ENCODE data around the gene SCPEP1.

GRCh38 chr17:57044976-57045867, 67.3 kb downstream of the SCPEP1 start:
- no peak for TF ChIP-seq TAF1 (IDR thresholded peaks at IDR 0.05; ENCODE audit: low read depth)
- no peak for TF ChIP-seq CTCF (IDR thresholded peaks at IDR 0.05; ENCODE audit: poor library complexity, severe bottlenecking)
- TF ChIP-seq POLR2AphosphoS5 (IDR thresholded peaks at IDR 0.05) = no peak
- no peak for TF ChIP-seq SMC3 (conservative IDR thresholded peaks at IDR 0.05; ENCODE audit: poor library complexity)
- TF ChIP-seq EZH2 (IDR thresholded peaks at IDR 0.05; ENCODE audit: borderline replicate concordance, insufficient read depth, low read length, poor library complexity, severe bottlenecking) = no peak
- no peak for TF ChIP-seq REST (IDR thresholded peaks at IDR 0.05; ENCODE audit: borderline replicate concordance)
- TF ChIP-seq EP300 (conservative IDR thresholded peaks at IDR 0.05; ENCODE audit: poor library complexity, severe bottlenecking) = no peak
- no peak for TF ChIP-seq MXI1 (conservative IDR thresholded peaks at IDR 0.05; ENCODE audit: poor library complexity, severe bottlenecking)
- TF ChIP-seq RAD21 (conservative IDR thresholded peaks at IDR 0.05) = no peak
